ENCODE measurements around the gene FRY.

The FRY gene

DNA sequence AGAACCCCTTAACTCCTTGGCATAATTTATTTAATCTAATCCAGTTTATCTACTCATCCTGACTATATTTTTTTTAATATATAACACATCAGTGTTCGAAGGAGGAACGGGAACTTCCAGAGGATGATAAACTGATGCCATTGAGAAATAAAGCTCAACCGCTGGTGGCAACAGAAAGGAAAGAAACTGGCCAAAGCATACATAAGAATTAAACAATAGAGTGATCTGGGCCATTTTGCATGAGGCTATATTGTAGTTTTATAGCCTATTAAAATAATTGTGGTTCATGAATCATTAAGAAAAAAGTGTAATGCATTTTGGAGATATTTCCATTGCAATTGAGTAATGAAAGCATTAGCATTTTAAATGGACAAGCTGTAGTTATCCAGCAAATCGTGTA lies 94.2 kb downstream of the FRY start:
- WGBS (ENCODE audit: insufficient coverage, insufficient read length): no CpG with 5 or more reads among the region's 4 CpGs
- no peak overlapping the region for H3K4me3 ChIP-seq (ENCODE audit: low read length)
- no peak overlapping the region for H3K27ac ChIP-seq (ENCODE audit: low read length)
- no peaks in the 10 kb centered on the region for H3K4me1 ChIP-seq (ENCODE audit: control insufficient read depth, insufficient read depth, low read length)
- H3K9me3 ChIP-seq (ENCODE audit: control insufficient read depth, insufficient read depth, low read length): no peaks in the 10 kb centered on the region
- no peaks in the 10 kb centered on the region for H3K36me3 ChIP-seq (ENCODE audit: control insufficient read depth, insufficient read depth, low read length)
- no peak for DNase-seq (ENCODE audit: low read depth, low spot score)
- H3K27me3 ChIP-seq (ENCODE audit: control insufficient read depth, insufficient read depth, low read length): no peaks in the 10 kb centered on the region

GRCh38 chr13:32126278-32126677 lies 94.7 kb downstream of the FRY start:
- Histone ChIP-seq H3K27ac (ENCODE audit: low read length) (no peak overlapping the region), H3K4me3 (ENCODE audit: low read length) (no peak overlapping the region), H3K27me3 (ENCODE audit: control insufficient read depth, insufficient read depth, low read length) (no peaks in the 10 kb centered on the region), H3K36me3 (ENCODE audit: control insufficient read depth, insufficient read depth, low read length) (no peaks in the 10 kb centered on the region), H3K9me3 (ENCODE audit: control insufficient read depth, insufficient read depth, low read length) (no peaks in the 10 kb centered on the region), H3K4me1 (ENCODE audit: control insufficient read depth, insufficient read depth, low read length) (no peaks in the 10 kb centered on the region)
- WGBS (ENCODE audit: insufficient coverage, insufficient read length): no CpG with 5 or more reads among the region's 3 CpGs
- DNase-seq (ENCODE audit: low read depth, low spot score): no peak

- Histone ChIP-seq H3K27ac (ENCODE audit: low read length) (no peak overlapping the region), H3K9me3 (ENCODE audit: control insufficient read depth, insufficient read depth, low read length) (no peaks in the 10 kb centered on the region)
These were observed 95.2 kb downstream of the FRY start for GRCh38 chr13:32126756-32127155.

DNA sequence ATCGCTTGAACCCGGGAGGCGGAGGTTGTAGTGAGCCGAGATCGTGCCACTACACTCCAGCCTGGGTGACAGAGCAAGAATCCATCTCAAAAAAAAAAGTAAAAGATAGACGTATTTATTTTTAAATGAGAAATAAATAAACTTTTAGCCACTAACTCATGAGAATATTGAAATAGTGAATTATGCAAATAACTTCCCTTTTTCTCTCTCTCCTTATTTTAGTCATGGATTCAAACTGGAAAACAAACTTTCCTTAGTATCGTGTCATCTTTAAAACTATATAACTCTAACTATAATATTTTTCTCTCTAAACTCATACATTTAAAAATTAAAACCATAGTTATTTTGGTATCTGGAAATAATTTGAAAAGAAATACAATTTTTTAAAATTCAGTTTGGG lies 96.1 kb downstream of the FRY start:
- 100% methylated on average over 1 of the region's 7 CpGs for WGBS (ENCODE audit: insufficient coverage, insufficient read length)
- Histone ChIP-seq H3K4me3 (ENCODE audit: low read length) (no peak overlapping the region), H3K27ac (ENCODE audit: low read length) (no peak overlapping the region), H3K27me3 (ENCODE audit: control insufficient read depth, insufficient read depth, low read length) (no peaks in the 10 kb centered on the region), H3K9me3 (ENCODE audit: control insufficient read depth, insufficient read depth, low read length) (no peaks in the 10 kb centered on the region), H3K36me3 (ENCODE audit: control insufficient read depth, insufficient read depth, low read length) (no peaks in the 10 kb centered on the region), H3K4me1 (ENCODE audit: control insufficient read depth, insufficient read depth, low read length) (no peaks in the 10 kb centered on the region)
- no peak for DNase-seq (ENCODE audit: low read depth, low spot score)

More at GRCh38 chr13:32126756-32127155, 95.2 kb downstream of the FRY start:
- H3K27me3 ChIP-seq (ENCODE audit: control insufficient read depth, insufficient read depth, low read length): no peaks in the 10 kb centered on the region
- no peak overlapping the region for H3K4me3 ChIP-seq (ENCODE audit: low read length)
- H3K4me1 ChIP-seq (ENCODE audit: control insufficient read depth, insufficient read depth, low read length): no peaks in the 10 kb centered on the region
- no peak for DNase-seq (ENCODE audit: low read depth, low spot score)
- H3K36me3 ChIP-seq (ENCODE audit: control insufficient read depth, insufficient read depth, low read length): no peaks in the 10 kb centered on the region

DNA sequence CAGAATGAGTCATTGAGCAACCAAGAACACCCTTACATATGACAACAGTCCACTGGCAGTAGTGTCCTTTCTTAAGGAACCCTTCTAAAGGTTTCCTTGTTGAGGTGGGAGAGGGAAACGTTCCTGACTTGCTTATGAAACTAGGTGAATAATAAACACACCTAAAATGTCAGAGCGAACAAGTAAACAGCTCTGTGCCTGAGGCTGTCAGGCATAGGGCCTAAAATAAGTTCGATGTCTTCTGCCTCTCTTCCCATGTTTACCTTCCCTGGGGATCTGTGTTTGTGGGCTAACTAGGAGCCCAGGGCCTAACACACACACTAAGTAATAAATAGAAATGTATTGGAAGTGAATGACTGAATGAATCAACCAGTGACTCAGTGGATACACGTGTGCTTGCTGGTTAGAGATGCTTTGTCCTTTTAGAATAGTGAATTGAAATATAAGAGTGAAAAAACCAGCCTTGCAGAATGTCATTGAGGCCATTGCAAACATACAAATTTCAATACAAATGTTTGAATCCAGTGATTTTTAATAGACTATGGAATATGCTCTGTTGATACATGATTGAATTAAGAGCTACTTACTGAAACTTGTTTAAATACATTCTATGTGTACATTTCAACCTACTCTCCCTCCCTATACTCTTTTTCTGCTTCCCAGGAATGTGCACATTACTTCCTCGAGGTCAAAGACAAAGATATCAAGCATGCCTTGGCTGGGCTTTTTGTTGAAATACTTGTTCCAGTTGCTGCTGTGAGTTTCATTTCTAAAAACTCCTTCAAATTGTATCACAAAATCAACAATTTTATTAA lies 102.9 kb downstream of the FRY start:
- Histone ChIP-seq H3K9me3 (ENCODE audit: control insufficient read depth, insufficient read depth, low read length) (no peaks in the 10 kb centered on the region), H3K27ac (ENCODE audit: low read length) (no peak overlapping the region), H3K4me1 (ENCODE audit: control insufficient read depth, insufficient read depth, low read length) (no peaks in the 10 kb centered on the region; the same call in 1 of the 2 replicates), H3K4me3 (ENCODE audit: low read length) (no peak overlapping the region), H3K27me3 (ENCODE audit: control insufficient read depth, insufficient read depth, low read length) (no peaks in the 10 kb centered on the region), H3K36me3 (ENCODE audit: control insufficient read depth, insufficient read depth, low read length) (no peaks in the 10 kb centered on the region)
- no CpG with 5 or more reads among the region's 5 CpGs for WGBS (ENCODE audit: insufficient coverage, insufficient read length)
- DNase-seq (ENCODE audit: low read depth, low spot score): no peak

- H3K36me3 ChIP-seq (ENCODE audit: control insufficient read depth, insufficient read depth, low read length): no peaks in the 10 kb centered on the region
- no peak overlapping the region for H3K4me3 ChIP-seq (ENCODE audit: low read length)
- H3K27ac ChIP-seq (ENCODE audit: low read length): no peak overlapping the region
- no peak for DNase-seq (ENCODE audit: low read depth, low spot score)
- no peaks in the 10 kb centered on the region for H3K27me3 ChIP-seq (ENCODE audit: control insufficient read depth, insufficient read depth, low read length)
- WGBS (ENCODE audit: insufficient coverage, insufficient read length): no CpG with 5 or more reads among the region's 4 CpGs
- H3K4me1 ChIP-seq (ENCODE audit: control insufficient read depth, insufficient read depth, low read length): no peaks in the 10 kb centered on the region; the same call in 1 of the 2 replicates
- H3K9me3 ChIP-seq (ENCODE audit: control insufficient read depth, insufficient read depth, low read length): no peaks in the 10 kb centered on the region
These were observed 103.4 kb downstream of the FRY start for GRCh38 chr13:32135056-32135390.

DNA sequence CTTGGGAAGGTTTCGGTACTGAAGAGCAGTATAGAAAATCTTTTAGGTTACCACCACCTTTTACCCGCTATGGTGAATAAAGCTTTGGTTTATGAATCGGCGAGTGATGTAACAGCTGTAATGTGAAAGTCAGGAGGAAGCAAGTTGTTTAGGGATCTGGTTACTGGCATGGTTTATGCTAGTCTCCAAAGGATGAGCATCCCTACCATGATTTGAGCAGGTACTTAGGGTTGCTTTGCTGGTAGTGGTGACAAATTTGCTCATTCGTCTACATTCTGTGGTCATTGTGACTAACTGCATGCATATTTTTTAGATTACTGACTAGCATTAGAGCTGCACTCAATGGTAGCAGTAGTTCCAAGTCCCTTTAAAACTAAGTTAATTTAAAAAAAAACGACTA lies 104.1 kb downstream of the FRY start:
- WGBS (ENCODE audit: insufficient coverage, insufficient read length): no CpG with 5 or more reads among the region's 6 CpGs
- Histone ChIP-seq H3K36me3 (ENCODE audit: control insufficient read depth, insufficient read depth, low read length) (no peaks in the 10 kb centered on the region), H3K4me3 (ENCODE audit: low read length) (no peak overlapping the region), H3K4me1 (ENCODE audit: control insufficient read depth, insufficient read depth, low read length) (no peaks in the 10 kb centered on the region; the same call in 1 of the 2 replicates), H3K27me3 (ENCODE audit: control insufficient read depth, insufficient read depth, low read length) (no peaks in the 10 kb centered on the region), H3K27ac (ENCODE audit: low read length) (no peak overlapping the region), H3K9me3 (ENCODE audit: control insufficient read depth, insufficient read depth, low read length) (no peaks in the 10 kb centered on the region)
- DNase-seq (ENCODE audit: low read depth, low spot score): no peak

GRCh38 chr13:32136061-32136460 lies 104.5 kb downstream of the FRY start:
- Histone ChIP-seq H3K9me3 (ENCODE audit: control insufficient read depth, insufficient read depth, low read length) (no peaks in the 10 kb centered on the region), H3K27ac (ENCODE audit: low read length) (no peak overlapping the region), H3K36me3 (ENCODE audit: control insufficient read depth, insufficient read depth, low read length) (no peaks in the 10 kb centered on the region), H3K27me3 (ENCODE audit: control insufficient read depth, insufficient read depth, low read length) (no peaks in the 10 kb centered on the region), H3K4me1 (ENCODE audit: control insufficient read depth, insufficient read depth, low read length) (no peaks in the 10 kb centered on the region; the same call in 1 of the 2 replicates), H3K4me3 (ENCODE audit: low read length) (no peak overlapping the region)
- no CpG with 5 or more reads among the region's 2 CpGs for WGBS (ENCODE audit: insufficient coverage, insufficient read length)
- no peak for DNase-seq (ENCODE audit: low read depth, low spot score)

DNA sequence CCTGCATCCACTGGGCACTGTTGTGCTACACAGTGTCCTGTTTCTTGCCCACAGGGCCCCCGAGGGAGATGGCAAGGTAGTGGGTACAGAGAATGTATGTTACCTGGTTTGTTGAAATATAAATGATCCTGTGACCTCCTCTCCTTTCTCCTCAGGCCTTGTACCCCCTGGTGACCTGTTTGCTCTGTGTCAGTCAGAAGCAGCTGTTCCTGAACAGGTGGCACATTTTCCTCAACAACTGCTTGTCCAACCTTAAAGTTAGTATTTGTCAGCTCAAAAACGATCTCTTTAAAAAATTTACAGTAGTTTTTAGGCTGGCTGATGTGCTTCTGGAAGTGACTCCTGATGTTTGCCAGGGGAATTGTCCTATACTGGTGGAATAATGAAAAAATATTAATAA lies 105.1 kb downstream of the FRY start:
- Histone ChIP-seq H3K4me1 (ENCODE audit: control insufficient read depth, insufficient read depth, low read length) (no peaks in the 10 kb centered on the region; the same call in 1 of the 2 replicates), H3K27ac (ENCODE audit: low read length) (no peak overlapping the region), H3K4me3 (ENCODE audit: low read length) (no peak overlapping the region), H3K9me3 (ENCODE audit: control insufficient read depth, insufficient read depth, low read length) (no peaks in the 10 kb centered on the region), H3K36me3 (ENCODE audit: control insufficient read depth, insufficient read depth, low read length) (no peaks in the 10 kb centered on the region), H3K27me3 (ENCODE audit: control insufficient read depth, insufficient read depth, low read length) (no peaks in the 10 kb centered on the region)
- DNase-seq (ENCODE audit: low read depth, low spot score): no peak
- no CpG with 5 or more reads among the region's 2 CpGs for WGBS (ENCODE audit: insufficient coverage, insufficient read length)

DNA sequence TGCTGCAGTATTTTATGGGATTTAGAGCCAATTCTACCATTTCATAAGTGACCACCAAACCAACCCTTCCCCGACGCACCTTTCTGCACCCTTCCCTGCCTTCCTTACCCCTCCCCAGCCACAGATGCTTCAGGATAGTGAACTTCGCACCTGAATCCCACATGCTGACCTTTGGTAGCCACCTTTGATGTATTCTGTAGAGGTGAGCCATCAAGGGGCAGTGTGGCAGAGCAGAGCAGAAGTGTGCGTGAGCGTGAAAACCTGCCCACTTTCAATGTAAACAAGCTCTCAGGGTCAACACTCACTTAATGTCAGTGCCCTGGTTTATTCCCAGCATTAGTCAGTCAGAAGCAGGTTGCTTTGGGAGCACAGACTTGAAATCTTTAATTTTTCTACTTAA lies 107.7 kb downstream of the FRY start:
- no CpG with 5 or more reads among the region's 5 CpGs for WGBS (ENCODE audit: insufficient coverage, insufficient read length)
- Histone ChIP-seq H3K4me1 (ENCODE audit: control insufficient read depth, insufficient read depth, low read length) (no peaks in the 10 kb centered on the region; the same call in 1 of the 2 replicates), H3K9me3 (ENCODE audit: control insufficient read depth, insufficient read depth, low read length) (no peaks in the 10 kb centered on the region), H3K27me3 (ENCODE audit: control insufficient read depth, insufficient read depth, low read length) (no peaks in the 10 kb centered on the region), H3K4me3 (ENCODE audit: low read length) (no peak overlapping the region), H3K36me3 (ENCODE audit: control insufficient read depth, insufficient read depth, low read length) (no peaks in the 10 kb centered on the region), H3K27ac (ENCODE audit: low read length) (no peak overlapping the region)
- no peak for DNase-seq (ENCODE audit: low read depth, low spot score)

DNA sequence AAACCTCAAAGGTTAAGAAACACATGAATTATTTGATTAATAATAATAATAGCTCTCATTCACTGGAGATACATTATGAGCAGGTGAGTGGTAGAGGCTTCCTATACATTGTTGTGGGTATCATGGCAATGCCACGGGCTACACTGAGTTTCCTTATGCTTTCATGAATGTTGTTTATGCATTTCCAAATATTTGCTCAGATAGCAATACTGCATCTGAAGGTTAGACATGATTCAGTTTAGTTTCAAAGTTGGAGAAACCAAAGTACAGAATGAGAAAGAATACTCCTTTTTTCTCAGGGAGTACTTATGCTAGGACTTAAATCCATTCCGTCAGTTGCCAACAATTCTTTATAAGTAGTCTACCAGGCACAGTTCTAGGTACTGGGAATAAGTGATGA lies 108.5 kb downstream of the FRY start:
- no peaks in the 10 kb centered on the region; the same call in 1 of the 2 replicates for H3K4me1 ChIP-seq (ENCODE audit: control insufficient read depth, insufficient read depth, low read length)
- no peak for DNase-seq (ENCODE audit: low read depth, low spot score)
- no peaks in the 10 kb centered on the region for H3K27me3 ChIP-seq (ENCODE audit: control insufficient read depth, insufficient read depth, low read length)
- H3K9me3 ChIP-seq (ENCODE audit: control insufficient read depth, insufficient read depth, low read length): no peaks in the 10 kb centered on the region
- no peaks in the 10 kb centered on the region for H3K36me3 ChIP-seq (ENCODE audit: control insufficient read depth, insufficient read depth, low read length)
- H3K27ac ChIP-seq (ENCODE audit: low read length): no peak overlapping the region
- no peak overlapping the region for H3K4me3 ChIP-seq (ENCODE audit: low read length)
- no CpG with 5 or more reads among the region's 2 CpGs for WGBS (ENCODE audit: insufficient coverage, insufficient read length)
